GM23338 (cell line): ENCODE data around the gene FGFR2. TPM values are rescaled to one million over a fixed set of nuclear protein-coding genes. Genes with fewer than 3 reads are reported as not detected.

Experiments
- ATAC-seq: fragments of 200-7000 bp; cut with Tn5 transposase; 3 replicates; pipeline ENCODE4 v1.9.1; 2020
- DNase-seq: peaks from one replicate; pipeline ENCODE4 v3.0.0-alpha.2; 2015; ENCODE audit warnings: low spot score
- H2AFZ ChIP-seq: fragments of 200-600 bp; sonication (generic); 2 replicates; pipeline ENCODE4 v1.8.0; 2016; ENCODE audit warnings: antibody characterized with exemption, mild to moderate bottlenecking, moderate library complexity
- H3F3A ChIP-seq: fragments of 200-600 bp; sonication (generic); replicated peaks from 2 replicates; pipeline ENCODE4 v1.8.0; 2017; ENCODE audit warnings: antibody characterized with exemption, mixed run types, low read depth
- H3K27ac ChIP-seq: fragments of 200-600 bp; sonication (generic); 2 replicates; pipeline ENCODE4 v1.6.1; 2016; ENCODE audit warnings: low read depth
- H3K27me3 ChIP-seq: fragments of 200-600 bp; sonication (generic); 2 replicates; pipeline ENCODE4 v1.8.0; 2016; ENCODE audit warnings: mild to moderate bottlenecking, mixed run types, moderate library complexity; ENCODE audit not compliant: insufficient read depth
- H3K36me3 ChIP-seq: fragments of 200-600 bp; sonication (generic); 2 replicates; pipeline ENCODE4 v1.8.0; 2016; ENCODE audit warnings: mild to moderate bottlenecking; ENCODE audit not compliant: insufficient read depth
- H3K4me1 ChIP-seq: fragments of 200-600 bp; sonication (generic); 2 replicates; pipeline ENCODE4 v1.8.0; 2016; ENCODE audit warnings: mild to moderate bottlenecking, moderate library complexity; ENCODE audit not compliant: insufficient read depth
- H3K4me2 ChIP-seq: fragments of 200-600 bp; sonication (generic); 2 replicates; pipeline ENCODE4 v1.7.1; 2017; ENCODE audit warnings: mixed run types
- H3K4me3 ChIP-seq: fragments of 200-600 bp; sonication (generic); 2 replicates; pipeline ENCODE4 v1.6.1; 2016; ENCODE audit warnings: mixed run types
- H3K79me2 ChIP-seq: fragments of 200-600 bp; sonication (generic); replicated peaks from 2 replicates; pipeline ENCODE4 v1.8.0; 2017; ENCODE audit warnings: mild to moderate bottlenecking; ENCODE audit not compliant: insufficient read depth
- H3K9me2 ChIP-seq: fragments of 200-600 bp; sonication (generic); 2 replicates; pipeline ENCODE4 v1.8.0; 2017; ENCODE audit not compliant: insufficient read depth
- H4K20me1 ChIP-seq: fragments of 200-600 bp; sonication (generic); replicated peaks from 2 replicates; pipeline ENCODE4 v1.8.0; 2017; ENCODE audit warnings: mild to moderate bottlenecking; ENCODE audit not compliant: insufficient read depth
- H3K27ac Mint-ChIP-seq: 2 replicates; pipeline ENCODE4 v1.8.0; 2020; ENCODE audit warnings: inconsistent platforms, mild to moderate bottlenecking, moderate library complexity, mixed read lengths
- H3K27me3 Mint-ChIP-seq: 3 replicates; pipeline ENCODE4 v1.8.0; 2022; ENCODE audit warnings: low read depth, mild to moderate bottlenecking, moderate library complexity, mixed read lengths, inconsistent platforms; ENCODE audit not compliant: insufficient read depth, poor library complexity
- H3K36me3 Mint-ChIP-seq: 3 replicates; pipeline ENCODE4 v1.8.0; 2021; ENCODE audit warnings: low read depth, mild to moderate bottlenecking, inconsistent platforms, moderate library complexity, mixed read lengths
- H3K4me1 Mint-ChIP-seq: 3 replicates; pipeline ENCODE4 v1.8.0; 2020; ENCODE audit warnings: mild to moderate bottlenecking, inconsistent platforms, mixed read lengths
- H3K4me3 Mint-ChIP-seq: 3 replicates; pipeline ENCODE4 v1.8.0; 2021; ENCODE audit warnings: moderate library complexity, mild to moderate bottlenecking, inconsistent platforms, mixed read lengths
- H3K9me3 Mint-ChIP-seq: 3 replicates; pipeline ENCODE4 v1.8.0; 2020; ENCODE audit warnings: moderate library complexity, mild to moderate bottlenecking, inconsistent platforms, mixed read lengths
- CREB1 ChIP-seq: fragments of 250-450 bp; sonication (Bioruptor Pico); IDR thresholded peaks from 2 replicates; pipeline ENCODE4 v1.5.0; 2020; ENCODE audit warnings: low read depth, mild to moderate bottlenecking, moderate library complexity
- ETS1 ChIP-seq: IDR thresholded peaks from 2 replicates; pipeline ENCODE4 v1.6.1; 2016; ENCODE audit warnings: antibody characterized with exemption
- EZH2 ChIP-seq: fragments of 200-600 bp; sonication (generic); IDR thresholded peaks from one replicate; pipeline ENCODE4 v1.8.0; 2017; ENCODE audit warnings: antibody characterized with exemption, mild to moderate bottlenecking, low read depth; ENCODE audit not compliant: unreplicated experiment
- EZH2phosphoT487 ChIP-seq: fragments of 200-600 bp; sonication (generic); IDR thresholded peaks from one replicate; pipeline ENCODE4 v1.8.1; 2018; ENCODE audit warnings: antibody characterized with exemption; ENCODE audit not compliant: unreplicated experiment
- JUNB ChIP-seq: IDR thresholded peaks from one replicate; pipeline ENCODE4 v1.6.1; 2016; ENCODE audit warnings: antibody characterized with exemption; ENCODE audit not compliant: unreplicated experiment
- NANOG ChIP-seq: IDR thresholded peaks from 2 replicates; pipeline ENCODE4 v1.6.1; 2016; ENCODE audit warnings: antibody characterized with exemption, borderline replicate concordance
- POLR2AphosphoS5 ChIP-seq: IDR thresholded peaks from 2 replicates; pipeline ENCODE4 v1.6.1; 2016; ENCODE audit warnings: antibody characterized with exemption, low read depth
- REST ChIP-seq: IDR thresholded peaks from one replicate; pipeline ENCODE4 v1.6.1; 2018; ENCODE audit warnings: antibody characterized with exemption; ENCODE audit not compliant: unreplicated experiment
- STAT1 ChIP-seq: IDR thresholded peaks from one replicate; pipeline ENCODE4 v1.6.1; 2016; ENCODE audit warnings: antibody characterized with exemption; ENCODE audit not compliant: unreplicated experiment
- ZNF114 ChIP-seq: fragments of 250-450 bp; sonication (Bioruptor Pico); IDR thresholded peaks from 2 replicates; pipeline ENCODE4 v1.5.0; 2020; ENCODE audit warnings: mild to moderate bottlenecking, moderate library complexity
- ZNF331 ChIP-seq: fragments of 250-450 bp; sonication (Bioruptor Pico); IDR thresholded peaks from 2 replicates; pipeline ENCODE4 v1.5.0; 2020; ENCODE audit warnings: low read depth, mild to moderate bottlenecking, moderate library complexity
- polyA plus RNA-seq: library from polyadenylated mRNA; unstranded; fragments of >200 nt; fragmentation: Nextera tagmentation; extraction: Ambion mirVana; gene quantifications from 2 replicates; pipeline ENCODE4 v1.2.1, GENCODE V29; 2016
- total RNA-seq: library from RNA; depleted of rRNA; stranded (reverse); fragments of >200 nt; shearing (Covaris generic); gene quantifications from 2 replicates; pipeline ENCODE4 v1.2.3, GENCODE V29; 2014

Gene FGFR2
- total and polyA plus RNA-seq, 2 experiments from 2014 or later: 31.1 to 106 TPM

GRCh38 chr10:121462955-121463354, 135.3 kb downstream of the FGFR2 start (continued):
- TF ChIP-seq ETS1 (no peak), ZNF114 (no peak), POLR2AphosphoS5 (no peak), REST (no peak), JUNB (no peak), STAT1 (no peak), EZH2 (no peak), EZH2phosphoT487 (no peak), NANOG (no peak), CREB1 (CRISPR knock-in tag) (no peak), ZNF331 (CRISPR knock-in tag) (no peak)

GRCh38 chr10:121462281-121462680, 136.0 kb downstream of the FGFR2 start:
- H3K4me1 Mint-ChIP-seq: peaks cover 36% of the 10 kb centered on the region
- DNase-seq (no peak), ATAC-seq (no peak)
- Histone ChIP-seq H3F3A (no peaks in the 10 kb centered on the region), H4K20me1 (no peaks in the 10 kb centered on the region), H2AFZ (no peak overlapping the region), H3K4me3 (no peak overlapping the region), H3K27me3 (no peaks in the 10 kb centered on the region), H3K4me2 (no peak overlapping the region), H3K4me1 (peaks cover 18% of the 10 kb centered on the region), H3K79me2 (no peaks in the 10 kb centered on the region), H3K9me2 (peaks cover 14% of the 10 kb centered on the region), H3K27ac (no peak overlapping the region), H3K36me3 (no peaks in the 10 kb centered on the region)
- no peaks in the 10 kb centered on the region; the same call in 2 of the 3 replicates for H3K36me3 Mint-ChIP-seq
- H3K4me3 Mint-ChIP-seq: no peak overlapping the region
- no peak overlapping the region for H3K27ac Mint-ChIP-seq
- H3K27me3 Mint-ChIP-seq: peaks cover 26% of the 10 kb centered on the region
- TF ChIP-seq EZH2 (no peak), POLR2AphosphoS5 (no peak), JUNB (no peak), ETS1 (no peak), STAT1 (no peak)
- H3K9me3 Mint-ChIP-seq: no peaks in the 10 kb centered on the region; the same call in 2 of the 3 replicates
